ENCODE data around the gene CHD9NB.
"Not testable (repeated sequence)": the region's sequence is repeated elsewhere in the genome, so short reads cannot be mapped to it uniquely, and the experiment has no call there.

Gene CHD9NB

DNA sequence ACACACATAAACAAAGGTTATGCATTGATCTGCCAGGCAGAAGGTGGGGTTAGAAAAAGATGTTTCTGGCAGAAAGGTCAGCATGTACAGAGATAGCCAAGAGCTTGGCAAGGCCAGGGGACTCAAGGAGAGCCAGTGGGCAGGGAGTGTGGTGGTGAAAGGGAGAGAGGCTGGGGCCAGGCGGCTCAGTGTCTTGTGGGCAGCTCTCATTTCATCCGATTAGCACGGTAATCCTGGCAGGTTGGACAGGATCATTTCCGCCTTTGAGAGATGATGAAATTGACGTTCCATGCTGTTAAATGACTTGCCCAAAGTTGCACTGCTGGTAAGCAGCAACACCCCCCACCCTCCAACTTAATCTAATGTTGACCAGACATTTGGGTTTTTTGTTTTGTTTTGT lies 5.7 kb upstream of the CHD9NB start:
- DNase-seq (ENCODE audit: low read depth in 3 of 3, low spot score in 1 of 3) = no peak

DNA sequence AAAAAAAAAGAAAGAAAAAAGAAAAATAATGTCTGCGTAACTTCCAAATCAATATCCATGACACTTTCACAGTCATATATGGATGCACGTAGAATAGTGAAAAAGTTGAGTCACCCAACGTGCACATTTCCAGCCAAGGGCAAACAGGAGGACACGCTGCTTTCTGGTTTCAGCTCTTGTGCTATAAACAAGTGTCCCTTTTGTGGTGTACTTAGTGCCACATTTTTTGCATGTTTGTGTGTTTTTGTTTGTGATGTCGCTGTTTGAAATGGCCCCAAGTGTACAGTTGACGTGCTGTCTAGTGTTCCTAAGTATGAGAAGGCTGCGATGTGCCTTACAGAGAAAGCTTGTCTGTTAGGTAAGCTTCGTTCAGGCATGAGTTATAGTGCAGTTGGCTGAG lies 5.0 kb upstream of the CHD9NB start:
- no peak for DNase-seq (ENCODE audit: low read depth in 3 of 3, low spot score in 1 of 3)

DNA sequence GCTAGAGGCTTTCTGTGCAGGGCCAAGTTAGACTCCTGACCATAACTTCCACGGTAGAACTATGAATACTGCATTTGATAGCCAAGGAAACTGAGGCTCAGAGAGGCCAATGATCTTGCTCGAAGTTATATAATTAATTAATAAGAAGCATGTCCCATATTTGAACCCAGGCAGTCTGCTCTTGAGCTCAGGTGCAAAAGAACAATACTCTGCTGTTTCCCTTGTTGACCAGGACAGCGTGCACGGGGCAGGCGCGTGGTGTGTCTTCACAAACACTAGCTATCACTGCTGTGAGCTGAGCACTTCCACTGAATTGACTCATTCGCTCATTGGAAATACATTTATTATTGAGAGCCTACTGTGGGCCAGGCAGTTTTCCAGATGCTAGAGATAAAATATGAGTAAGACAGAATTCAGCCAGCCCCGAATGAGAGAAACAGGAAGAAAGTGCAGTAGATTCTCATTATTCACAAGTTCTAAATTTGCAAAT lies 3.7 kb upstream of the CHD9NB start:
- no peak for DNase-seq (ENCODE audit: low read depth in 3 of 3, low spot score in 1 of 3)

DNA sequence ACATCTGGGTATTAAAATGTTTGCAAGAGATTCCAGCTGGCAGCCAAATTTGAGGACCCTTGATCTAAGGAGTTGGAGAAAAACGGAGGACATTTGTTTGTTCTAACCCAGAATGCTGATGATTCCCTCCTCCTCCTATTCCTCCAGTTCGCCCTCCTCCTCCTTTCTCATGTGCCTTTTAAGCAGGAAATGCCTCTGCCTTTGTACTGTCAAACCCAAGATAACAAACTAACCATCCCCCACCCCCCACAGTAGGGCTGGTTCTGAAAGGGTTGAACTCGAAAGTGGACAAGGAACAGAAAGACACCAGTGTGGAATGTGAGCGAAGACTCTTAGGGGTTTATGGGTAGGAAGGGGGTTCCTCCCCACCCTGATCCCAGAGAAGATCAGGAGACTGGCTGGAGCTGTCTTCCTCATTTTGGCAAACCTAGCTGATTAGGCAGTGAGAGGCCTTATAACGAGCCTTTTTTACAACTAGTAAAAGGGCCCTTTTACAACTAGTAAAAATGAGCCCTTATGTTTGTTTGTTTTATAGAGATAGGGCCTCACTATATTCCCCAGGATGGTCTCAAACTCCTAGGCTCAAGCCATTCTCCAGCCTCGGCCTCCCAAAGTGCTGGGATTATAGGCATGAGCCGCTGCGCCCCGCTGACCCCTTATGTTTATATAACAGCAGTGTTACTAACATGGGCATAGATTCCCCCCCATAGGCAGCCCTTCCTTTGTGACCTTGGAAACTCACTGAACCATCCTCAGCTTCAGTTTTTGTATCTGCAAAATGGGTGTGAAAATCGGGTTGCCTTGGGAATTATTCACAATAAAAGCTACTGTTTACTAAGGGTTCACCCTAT lies 3.1 kb upstream of the CHD9NB start:
- no peak for DNase-seq (ENCODE audit: low read depth in 3 of 3, low spot score in 1 of 3)

DNA sequence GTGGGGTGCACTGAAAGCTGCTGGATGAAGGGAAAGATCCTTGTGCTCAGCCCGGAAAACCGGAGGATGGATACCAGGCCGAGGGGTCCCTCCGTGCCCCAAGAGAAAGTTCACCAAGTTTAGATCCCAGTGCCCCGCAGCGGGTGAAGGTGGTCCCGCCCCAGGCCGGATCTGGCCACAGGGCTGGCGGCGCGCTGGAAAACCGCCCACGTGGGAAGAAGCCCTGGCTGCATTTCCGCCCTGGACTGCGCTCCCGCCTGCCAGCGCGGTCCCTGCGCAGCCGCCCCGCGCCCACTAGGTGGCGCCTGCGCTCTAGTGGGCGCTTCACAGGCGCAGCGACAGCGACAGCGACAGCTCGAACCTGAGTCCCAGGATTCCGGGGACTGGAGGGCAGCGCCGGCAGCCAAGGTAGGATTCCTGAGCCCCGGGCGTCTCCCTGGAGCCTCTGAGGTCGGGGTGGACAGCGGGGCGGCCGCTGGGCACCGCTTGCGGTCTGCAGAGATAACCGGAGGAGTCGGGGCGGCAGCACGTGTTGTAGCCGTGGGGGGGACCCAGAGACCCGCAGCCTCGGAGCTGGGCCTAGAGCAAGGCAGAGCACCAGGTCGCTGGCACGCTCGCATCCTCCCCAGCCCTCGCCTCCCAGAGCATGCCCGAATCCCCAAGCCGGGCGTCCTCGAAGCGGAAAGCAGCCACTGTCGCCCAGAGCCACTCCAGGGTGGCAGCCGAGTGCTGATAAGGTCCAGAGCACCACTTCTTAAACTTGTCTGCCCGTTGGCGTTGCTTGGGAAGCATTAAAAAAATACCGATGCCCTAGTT lies 2.2 kb upstream of the CHD9NB start, which contains the start of gene CHD9:
Gene CHD9, plus strand, starts transcription at position 322 of the 816 bp plus-strand sequence. CDS start 101,099 bp downstream, outside the sequence.
- DNase-seq (ENCODE audit: low read depth in 3 of 3, low spot score in 1 of 3) = peak; percentile 16 to 58 (median 51)

DNA sequence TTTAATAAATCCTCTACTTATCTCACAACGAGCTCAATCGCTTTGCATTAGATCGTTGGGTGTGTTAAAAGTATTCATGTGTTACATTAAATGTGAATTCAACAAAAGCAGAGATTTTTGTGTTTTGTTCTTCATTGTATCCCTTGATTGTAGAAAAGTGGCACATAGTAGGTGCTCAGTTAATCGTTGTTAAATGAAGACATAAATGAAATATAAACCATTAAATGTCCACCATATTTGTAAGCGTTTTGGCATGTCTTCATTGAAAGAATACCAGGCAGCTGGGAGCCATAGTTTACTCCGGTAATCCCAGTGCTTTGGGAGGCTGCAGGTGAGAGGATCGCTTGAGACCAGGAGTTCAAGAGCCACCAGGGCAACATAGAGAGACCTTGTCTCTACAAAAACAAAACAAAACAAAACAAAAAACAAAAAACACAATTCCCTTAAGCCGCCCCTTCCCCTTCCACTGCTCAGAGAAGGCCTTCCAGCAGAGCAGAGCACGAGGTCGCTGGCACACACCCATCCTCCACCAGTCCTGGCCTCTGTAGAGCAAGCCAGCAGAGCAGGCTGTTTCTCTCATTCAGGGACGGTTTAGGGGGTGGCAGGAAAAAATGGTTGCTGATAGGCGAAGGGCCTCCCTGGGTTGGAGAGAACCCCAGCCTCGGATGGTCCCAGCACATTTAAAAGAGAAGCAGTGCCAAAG lies 1.4 kb upstream of the CHD9NB start:
- DNase-seq (ENCODE audit: low read depth in 3 of 3, low spot score in 1 of 3) = no peak

DNA sequence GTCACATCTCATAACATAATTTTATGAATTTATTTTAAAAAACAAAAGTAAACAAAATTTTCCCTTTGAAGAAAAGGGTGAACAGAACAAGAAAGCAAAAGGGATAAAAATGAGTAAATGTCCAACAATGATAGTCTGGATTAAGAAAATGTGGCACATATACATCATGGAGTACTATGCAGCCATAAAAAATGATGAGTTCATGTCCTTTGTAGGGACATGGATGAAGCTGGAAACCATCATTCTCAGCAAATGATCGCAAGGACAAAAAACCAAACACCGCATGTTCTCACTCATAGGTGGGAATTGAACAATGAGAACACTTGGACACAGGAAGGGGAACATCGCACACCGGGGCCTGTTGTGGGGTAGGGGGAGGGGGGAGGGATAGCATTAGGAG lies 1.4 kb downstream of the CHD9NB start:
- DNase-seq (ENCODE audit: low read depth in 3 of 3, low spot score in 1 of 3) = not testable (repeated sequence)

DNA sequence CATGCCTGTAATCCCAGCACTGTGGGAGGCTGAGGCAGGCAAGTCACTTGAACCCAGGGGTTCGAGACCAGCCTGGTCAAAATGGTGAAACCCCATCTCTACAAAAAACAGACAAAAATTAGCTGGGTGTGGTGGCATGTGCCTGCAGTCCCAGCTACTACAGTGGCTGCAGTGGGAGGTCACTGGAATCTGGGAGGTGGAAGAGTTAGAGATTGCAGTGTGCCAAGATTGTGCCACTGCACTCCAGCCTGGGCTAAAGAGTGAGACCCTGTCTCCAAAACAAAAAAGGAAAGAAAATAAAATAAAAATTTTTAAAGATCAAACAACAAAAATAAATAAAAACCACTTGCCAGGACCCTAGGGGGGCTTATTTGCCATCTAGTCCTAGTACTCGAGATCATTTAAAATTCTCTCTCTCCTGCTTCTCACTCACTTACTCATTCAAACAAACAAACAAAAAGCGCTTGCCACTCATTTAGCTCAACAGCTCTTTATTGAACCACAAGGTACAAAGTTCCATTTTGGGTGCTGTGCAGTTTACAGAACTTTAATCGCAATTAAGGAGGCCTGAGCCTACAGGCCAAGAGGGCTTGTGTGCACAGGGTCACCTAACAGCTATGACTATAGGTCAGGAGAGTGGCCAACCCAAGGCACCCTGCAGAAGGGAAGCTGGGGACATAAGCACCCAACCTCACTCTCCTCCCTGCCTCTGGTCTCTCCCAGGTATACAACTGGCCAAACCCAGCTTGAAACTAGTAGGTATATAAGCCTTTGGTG lies 4.4 kb downstream of the CHD9NB start:
- DNase-seq (ENCODE audit: low read depth in 3 of 3, low spot score in 1 of 3) = no peak

DNA sequence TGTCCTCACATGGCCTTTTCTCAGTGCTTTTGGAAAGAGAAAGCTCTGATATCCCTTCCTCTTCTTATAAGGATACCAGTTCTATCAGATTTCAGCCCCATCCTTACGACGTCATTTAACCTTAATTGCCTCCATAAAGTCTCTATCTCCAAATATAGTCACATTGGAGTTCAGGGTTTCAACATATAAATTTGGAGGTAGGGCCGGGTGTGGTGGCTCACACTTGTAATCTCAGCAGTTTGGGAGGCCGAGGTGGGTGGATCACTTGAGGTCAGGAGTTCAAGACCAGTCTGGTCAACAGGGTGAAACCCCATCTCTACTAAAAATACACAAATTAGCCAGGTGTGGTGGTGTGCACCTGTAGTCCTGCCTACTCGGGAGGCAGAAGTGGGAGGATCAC lies 5.2 kb downstream of the CHD9NB start:
- DNase-seq (ENCODE audit: low read depth in 3 of 3, low spot score in 1 of 3) = not testable (repeated sequence)

DNA sequence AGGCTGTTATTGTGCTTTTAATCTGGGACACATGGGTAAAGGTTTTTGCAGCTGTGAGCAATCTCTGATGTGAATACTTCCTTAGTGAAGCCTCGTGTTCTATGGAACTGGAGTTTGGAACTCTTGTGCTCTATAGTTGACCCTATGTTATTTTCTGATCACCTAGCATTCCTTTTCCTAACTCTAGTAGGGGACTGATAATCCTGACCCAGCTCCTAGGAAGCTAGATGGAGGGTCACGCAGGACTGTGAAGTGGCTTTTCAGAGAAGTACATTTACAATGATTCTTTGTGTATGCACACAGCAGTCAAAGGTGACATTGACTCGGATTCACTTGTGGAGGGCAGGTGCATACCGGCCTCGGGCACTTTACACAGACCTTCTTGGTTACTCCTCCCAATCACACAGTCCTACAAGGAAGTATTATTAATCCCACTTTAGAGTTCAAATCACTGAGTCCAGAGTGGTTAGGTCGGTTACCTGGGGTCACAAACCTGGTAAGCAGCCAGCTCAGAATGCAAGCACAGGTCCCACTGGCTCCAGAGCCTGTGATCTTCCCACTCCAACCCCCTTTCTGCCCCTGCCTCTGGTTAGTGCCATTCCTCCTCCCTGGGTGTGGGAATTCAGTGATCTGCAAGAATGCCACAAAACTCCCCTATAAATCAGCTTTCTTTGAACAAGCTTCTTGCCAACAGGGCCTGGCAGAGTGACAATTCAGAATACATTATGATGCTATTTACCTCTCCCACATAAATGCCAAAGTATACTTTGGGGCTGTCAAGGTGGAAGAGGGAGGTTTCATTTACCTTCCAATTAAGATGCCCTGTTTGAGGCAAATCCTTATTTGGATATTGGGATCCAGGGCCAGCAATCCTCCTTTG lies 7.1 kb downstream of the CHD9NB start:
- DNase-seq (ENCODE audit: low read depth in 3 of 3, low spot score in 1 of 3) = no peak

DNA sequence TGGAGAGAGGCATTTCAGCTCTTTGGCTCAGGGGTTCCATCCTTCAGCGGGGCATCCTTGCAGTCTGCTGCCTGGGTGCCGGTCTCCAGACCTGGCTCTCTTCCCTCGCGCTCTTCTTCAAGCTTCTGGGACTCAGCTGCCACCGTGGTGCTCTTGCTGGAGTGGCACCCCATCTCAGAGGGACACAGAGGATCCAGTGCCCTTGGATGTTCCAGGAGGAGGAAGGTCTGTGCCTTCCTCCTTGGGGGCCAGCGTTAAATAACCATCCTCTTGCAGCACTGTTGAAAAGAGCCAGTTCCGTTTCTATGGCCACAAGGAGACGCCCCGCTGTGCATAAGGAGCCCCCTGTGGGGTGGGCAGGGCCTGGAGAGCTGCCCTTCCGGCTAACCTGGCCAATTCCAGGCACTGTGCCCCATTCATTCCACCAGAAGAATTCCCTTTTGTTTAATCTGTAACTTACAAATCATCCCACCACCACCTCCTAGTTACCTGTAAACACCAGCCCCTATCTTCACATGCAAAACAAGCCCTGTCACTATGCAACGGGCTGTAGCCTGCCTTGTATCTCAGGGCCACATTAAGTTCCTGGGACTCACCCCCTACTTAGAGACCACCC lies 8.6 kb downstream of the CHD9NB start:
- no peak for DNase-seq (ENCODE audit: low read depth in 3 of 3, low spot score in 1 of 3)

DNA sequence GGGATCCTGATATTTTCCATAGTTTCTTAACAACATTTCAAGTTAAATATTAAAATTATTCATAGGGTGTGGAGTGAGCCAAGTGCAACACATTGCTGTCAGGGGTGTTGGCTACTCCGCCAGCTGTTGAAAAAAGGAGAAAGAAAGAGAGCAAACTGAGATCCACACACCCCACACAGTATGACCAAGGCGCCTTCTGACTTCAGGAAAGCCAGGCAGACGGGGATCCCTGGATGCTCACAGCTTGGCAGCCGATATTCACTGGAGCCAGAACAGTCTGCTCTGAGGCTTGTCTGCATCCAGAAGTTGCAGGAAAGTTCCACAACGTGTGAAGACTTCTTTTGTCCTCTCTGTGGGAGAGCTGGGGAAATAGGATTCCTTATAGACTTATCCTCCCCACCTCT lies 9.3 kb downstream of the CHD9NB start:
- no peak for DNase-seq (ENCODE audit: low read depth in 3 of 3, low spot score in 1 of 3)

DNA sequence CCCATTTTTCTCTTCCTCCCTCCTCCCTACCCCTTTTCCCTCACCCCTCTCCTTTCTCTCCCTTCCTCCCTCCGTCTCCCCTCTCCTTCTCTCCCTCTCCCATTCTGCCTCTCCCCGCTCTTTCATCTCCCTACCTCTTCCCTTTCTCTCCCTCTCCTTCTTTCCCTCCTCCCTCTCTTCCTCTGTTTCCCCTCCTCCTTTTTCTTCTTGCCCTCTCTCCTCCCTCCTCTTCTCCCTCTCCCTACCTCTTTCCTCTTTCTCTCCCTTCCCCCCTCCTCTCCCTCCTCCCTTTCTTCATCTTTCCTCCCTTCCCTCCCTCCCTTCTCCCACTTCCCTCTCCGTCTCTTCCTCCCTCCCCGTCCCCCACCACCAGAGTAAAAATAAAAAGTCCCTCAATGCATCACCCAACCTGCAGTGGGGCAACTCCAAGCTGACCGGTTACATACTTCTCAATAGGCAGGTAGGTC lies 10.4 kb downstream of the CHD9NB start:
- DNase-seq (ENCODE audit: low read depth in 3 of 3, low spot score in 1 of 3) = no peak

DNA sequence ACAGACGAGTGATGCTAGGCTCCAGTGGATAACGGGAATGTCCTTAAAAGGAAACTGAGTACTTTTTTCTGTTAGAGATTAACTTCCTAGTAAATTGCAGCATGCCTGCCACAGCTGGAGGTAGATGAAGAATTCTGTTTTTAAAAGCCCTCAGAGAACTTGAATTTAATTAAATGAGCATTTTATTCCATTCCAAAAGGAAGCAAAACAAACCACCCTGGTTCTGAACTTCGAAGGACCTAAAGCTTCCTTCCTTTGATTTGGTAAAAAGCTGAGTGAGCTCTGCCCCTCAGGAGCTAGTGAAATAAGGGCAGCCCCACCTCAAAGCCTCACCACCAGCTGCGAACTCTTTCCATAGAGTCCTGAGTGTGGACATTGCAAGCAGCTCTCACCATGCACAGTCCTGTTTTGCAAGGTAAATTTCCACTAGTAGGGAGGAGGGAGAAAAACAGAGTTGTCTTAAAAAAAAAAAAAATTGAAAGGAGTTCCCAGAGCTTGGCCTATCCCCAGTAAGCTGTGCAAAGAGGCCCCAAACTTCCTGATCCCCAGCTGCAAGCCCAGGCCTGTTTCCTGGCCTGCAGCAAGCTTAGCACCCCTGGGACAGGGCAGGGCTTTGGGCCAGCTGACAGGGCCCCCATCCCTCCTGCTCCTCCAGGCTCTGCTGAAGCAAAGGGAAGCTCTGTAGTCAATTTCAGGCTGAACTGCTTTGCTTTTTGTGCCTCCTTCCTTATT lies 11.2 kb downstream of the CHD9NB start:
- no peak for DNase-seq (ENCODE audit: low read depth in 3 of 3, low spot score in 1 of 3)

DNA sequence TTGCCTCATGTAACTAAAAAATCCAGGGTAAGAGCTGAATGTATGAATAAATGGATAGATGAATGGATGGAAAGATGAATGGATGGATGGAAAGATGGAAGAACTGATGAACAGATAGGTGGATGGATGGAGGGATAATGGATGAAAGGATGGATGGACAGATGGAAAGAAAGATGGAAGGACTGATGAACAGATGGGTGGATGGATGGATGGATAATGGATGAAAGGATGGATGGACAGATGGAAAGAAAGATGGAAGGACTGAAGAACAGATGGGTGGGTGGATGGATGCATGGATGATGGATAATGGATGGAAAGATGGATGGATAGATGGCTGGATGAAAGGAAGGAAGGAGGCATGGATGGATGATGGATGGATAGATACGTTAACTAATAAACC lies 11.9 kb downstream of the CHD9NB start:
- DNase-seq (ENCODE audit: low read depth in 3 of 3, low spot score in 1 of 3) = no peak

DNA sequence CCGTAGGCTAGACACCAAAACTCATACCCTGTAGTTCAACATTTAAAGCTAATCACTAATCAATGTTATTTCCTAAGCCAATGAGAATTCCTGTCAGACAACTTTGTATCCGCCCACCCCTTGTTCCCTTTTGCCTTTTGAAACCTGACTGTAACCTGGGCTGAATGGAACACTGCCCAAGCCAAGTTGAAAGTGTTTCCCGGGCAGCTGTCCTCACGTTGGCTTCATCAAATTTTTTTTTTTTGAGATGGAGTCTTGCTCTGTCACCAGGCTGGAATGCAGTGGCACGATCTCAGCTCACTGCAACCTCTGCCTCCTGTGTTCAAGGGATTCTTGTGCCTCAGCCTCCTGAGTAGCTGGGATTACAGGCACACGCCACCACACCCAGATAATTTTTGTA lies 16.0 kb downstream of the CHD9NB start:
- DNase-seq (ENCODE audit: low read depth in 3 of 3, low spot score in 1 of 3) = not testable (repeated sequence)

DNA sequence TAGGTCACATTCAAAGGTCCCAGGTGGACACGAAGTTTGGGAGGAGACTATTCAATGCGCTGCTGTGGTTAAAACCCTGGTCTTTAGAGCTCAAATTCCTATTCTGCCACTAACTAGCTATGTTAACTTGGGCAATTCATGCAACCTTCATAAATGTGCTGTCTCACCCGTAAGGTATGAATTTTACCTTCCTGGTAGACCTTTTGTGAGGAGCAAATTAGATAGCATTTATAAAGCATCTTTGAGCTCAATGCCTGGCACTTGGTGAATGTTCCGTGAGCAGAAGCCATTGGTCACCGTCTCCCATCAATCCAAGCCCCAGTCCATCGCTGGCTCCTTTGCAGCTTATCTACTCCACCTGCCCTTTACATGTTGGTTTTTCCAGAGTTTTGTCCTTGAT lies 16.6 kb downstream of the CHD9NB start:
- DNase-seq (ENCODE audit: low read depth in 3 of 3, low spot score in 1 of 3) = no peak

DNA sequence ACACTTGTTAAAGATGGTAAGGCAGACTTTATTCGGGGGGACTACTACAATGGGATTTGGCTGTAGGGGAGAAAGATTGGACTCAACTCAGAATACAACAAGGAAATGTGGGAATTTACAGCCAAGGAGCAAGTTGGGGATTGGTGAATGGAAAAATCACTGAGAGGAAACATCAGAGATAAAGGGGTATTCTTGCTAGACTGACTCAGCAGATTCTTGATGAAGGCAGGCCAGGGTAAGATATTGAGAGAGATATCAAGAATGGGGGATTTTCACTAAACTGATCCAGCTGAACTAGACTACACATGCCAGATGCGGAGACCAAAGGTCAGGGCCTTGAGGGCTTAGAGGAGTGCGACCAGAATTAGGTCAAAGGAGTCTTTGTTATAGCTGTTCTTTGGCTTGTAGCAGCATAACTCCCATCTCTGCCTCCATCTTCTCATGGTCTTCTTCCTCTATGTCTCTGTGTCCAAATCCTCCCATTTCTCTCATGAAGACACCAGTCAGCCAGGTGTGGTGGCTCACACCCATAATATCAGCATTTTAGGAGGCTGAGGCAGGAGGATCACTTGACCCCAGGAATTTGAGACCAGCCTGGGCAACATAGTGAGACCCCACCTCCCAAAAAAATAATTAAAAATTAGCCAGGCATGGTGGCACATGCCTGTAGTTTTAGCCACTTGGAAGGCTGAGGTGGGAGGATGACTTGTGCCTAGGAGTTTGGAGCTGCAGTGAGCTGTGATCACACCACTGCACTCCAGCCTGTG lies 17.3 kb downstream of the CHD9NB start:
- DNase-seq (ENCODE audit: low read depth in 3 of 3, low spot score in 1 of 3) = no peak
